SK-N-SH (cell line): Measurements from ENCODE around the gene PLEKHB1. TPM values are rescaled to one million over a fixed set of nuclear protein-coding genes. Genes with fewer than 3 reads are reported as not detected.

ENCODE experiments used
- CTCF ChIA-PET: fragments of 300-600, 350-600 bp; formaldehyde crosslinking; extraction: SDS; loops from one replicate; lab custom pipeline; 2021; lab: Yijun Ruan, JAX
- POLR2A ChIA-PET: fragments of 350-600 bp; sonication (Branson Sonifier 250); formaldehyde crosslinking; extraction: SDS; loops from one replicate; lab custom pipeline; 2020; ENCODE audit warnings: antibody characterized with exemption, inconsistent platforms; lab: Yijun Ruan, JAX
- DNase-seq: peaks from one replicate; pipeline ENCODE4 v3.0.0; 2012
- H2AFZ ChIP-seq: fragments of 200-600 bp; sonication (generic); 2 replicates; pipeline ENCODE4 v1.8.1; 2016; ENCODE audit warnings: antibody characterized with exemption, mild to moderate bottlenecking, low read depth
- H3F3A ChIP-seq: fragments of 200-600 bp; sonication (generic); replicated peaks from 2 replicates; pipeline ENCODE3; 2016; ENCODE audit warnings: antibody characterized with exemption, mild to moderate bottlenecking; ENCODE audit not compliant: insufficient read depth
- H3K27ac ChIP-seq, 2 experiments: fragments of 200-500 bp in 1 of 2; fragments of 200-600 bp in 1 of 2; sonication (Bioruptor generic) in 1 of 2; sonication (generic), shearing (Covaris generic) in 1 of 2; 2 replicates each; pipeline versions ENCODE4 v1.5.1 to v1.6.1; 2014 to 2016; ENCODE audit warnings: low read depth in 2 of 2, inconsistent platforms in 1 of 2, low read length in 1 of 2, mild to moderate bottlenecking in 1 of 2, mixed read lengths in 1 of 2
- H3K27me3 ChIP-seq: fragments of 200-600 bp; sonication (generic), shearing (Covaris generic); 2 replicates; pipeline ENCODE4 v1.6.1; 2016; ENCODE audit warnings: mixed run types; ENCODE audit not compliant: insufficient read depth
- H3K36me3 ChIP-seq, 2 experiments: fragments of 200-500 bp in 1 of 2; fragments of 200-600 bp in 1 of 2; sonication (Bioruptor generic) in 1 of 2; sonication (generic) in 1 of 2; replicated peaks in 1 of 2; 2 replicates each; pipeline versions ENCODE3 to v1.5.1; 2014 to 2016; ENCODE audit warnings: low read length in 1 of 2, mild to moderate bottlenecking in 1 of 2; ENCODE audit not compliant: insufficient read depth in 2 of 2, control insufficient read depth in 1 of 2
- H3K4me1 ChIP-seq, 2 experiments: fragments of 200-500 bp in 1 of 2; fragments of 200-600 bp in 1 of 2; sonication (Bioruptor generic) in 1 of 2; sonication (generic), shearing (Covaris generic) in 1 of 2; 2 replicates each; pipeline versions ENCODE4 v1.5.1 to v1.6.1; 2014 to 2016; ENCODE audit warnings: low read depth in 1 of 2, low read length in 1 of 2, mixed run types in 1 of 2; ENCODE audit not compliant: insufficient read depth in 2 of 2, control insufficient read depth in 1 of 2
- H3K4me2 ChIP-seq: fragments of 200-600 bp; sonication (generic), shearing (Covaris generic); 2 replicates; pipeline ENCODE4 v1.6.1; 2017; ENCODE audit warnings: mixed run types
- H3K4me3 ChIP-seq, 2 experiments: fragments of 200-500 bp in 1 of 2; fragments of 200-600 bp in 1 of 2; sonication (Bioruptor generic) in 1 of 2; sonication (generic), shearing (Covaris generic) in 1 of 2; 2 replicates each; pipeline versions ENCODE4 v1.5.1 to v1.8.1; 2014 to 2016; ENCODE audit warnings: low read depth in 2 of 2, inconsistent platforms in 1 of 2, low read length in 1 of 2, mild to moderate bottlenecking in 1 of 2, mixed read lengths in 1 of 2, moderate library complexity in 1 of 2
- H3K79me2 ChIP-seq: fragments of 200-600 bp; sonication (generic); 2 replicates; pipeline ENCODE4 v1.8.1; 2017; ENCODE audit warnings: mild to moderate bottlenecking; ENCODE audit not compliant: insufficient read depth
- H3K9ac ChIP-seq: fragments of 200-600 bp; sonication (generic); 2 replicates; pipeline ENCODE4 v1.6.1; 2017; ENCODE audit warnings: mixed run types
- H3K9me2 ChIP-seq: fragments of 200-600 bp; sonication (generic); 2 replicates; pipeline ENCODE4 v1.6.1; 2017; ENCODE audit warnings: mixed run types
- H3K9me3 ChIP-seq: fragments of 200-600 bp; sonication (generic); 2 replicates; pipeline ENCODE4 v1.6.1; 2017; ENCODE audit warnings: mixed run types, mild to moderate bottlenecking, moderate library complexity
- H4K20me1 ChIP-seq: fragments of 200-600 bp; sonication (generic); 2 replicates; pipeline ENCODE4 v1.6.1; 2017; ENCODE audit warnings: mild to moderate bottlenecking, mixed run types; ENCODE audit not compliant: insufficient read depth
- EP300 ChIP-seq, 2 experiments: IDR thresholded peaks; 2 replicates each; pipeline versions ENCODE4 v1.4.0 to v1.6.1; 2012; ENCODE audit warnings: borderline replicate concordance in 1 of 2, low read depth in 1 of 2, low read length in 1 of 2
- FOXJ3 ChIP-seq: sonication (generic); formaldehyde crosslinking; IDR thresholded peaks from 2 replicates; pipeline ENCODE4 v1.5.1; 2020; ENCODE audit warnings: mild to moderate bottlenecking, missing genetic modification reagents
- GATA2 ChIP-seq: sonication (generic); formaldehyde crosslinking; IDR thresholded peaks from 2 replicates; pipeline ENCODE4 v1.5.0; 2020; ENCODE audit warnings: mild to moderate bottlenecking, missing genetic modification reagents
- JUND ChIP-seq: IDR thresholded peaks from 2 replicates; pipeline ENCODE4 v1.4.0; 2012
- MEF2A ChIP-seq: IDR thresholded peaks from 2 replicates; pipeline ENCODE4 v1.4.0; 2012; ENCODE audit warnings: low read depth, borderline replicate concordance
- MXI1 ChIP-seq: IDR thresholded peaks from 2 replicates; pipeline ENCODE4 v1.6.1; 2012; ENCODE audit warnings: mild to moderate bottlenecking, low read depth, low read length, improper control_type of control experiment
- NFIC ChIP-seq: IDR thresholded peaks from 2 replicates; pipeline ENCODE4 v1.4.0; 2012; ENCODE audit warnings: borderline replicate concordance
- POLR2AphosphoS5 ChIP-seq: IDR thresholded peaks from 2 replicates; pipeline ENCODE4 v1.6.1; 2012; ENCODE audit warnings: low read depth, low read length
- RAD21 ChIP-seq: IDR thresholded peaks from 2 replicates; pipeline ENCODE4 v1.6.1; 2012; ENCODE audit warnings: mild to moderate bottlenecking, low read length
- SIN3A ChIP-seq: IDR thresholded peaks from 2 replicates; pipeline ENCODE4 v1.6.1; 2012; ENCODE audit warnings: low read depth, mild to moderate bottlenecking, low read length, moderate library complexity, borderline replicate concordance
- TAF1 ChIP-seq: IDR thresholded peaks from 2 replicates; pipeline ENCODE4 v1.6.1; 2012; ENCODE audit warnings: low read depth, mild to moderate bottlenecking, low read length, moderate library complexity, borderline replicate concordance
- WGBS: methylation state at CpG from one replicate; pipeline ENCODE4 v1.1.6; 2017; ENCODE audit warnings: low lambda C conversion rate; 5-methylcytosine and 5-hydroxymethylcytosine counted together
- polyA plus RNA-seq, 3 experiments: library from polyadenylated mRNA; depleted of rRNA; stranded (reverse); fragments of >200 nt; gene quantifications; 2 replicates each; pipeline ENCODE4 v1.2.3, GENCODE V29; 2012
- TF ChIP-seq, protein P1 (sequence below): IDR thresholded peaks from 2 replicates; pipeline ENCODE4 v1.4.0; 2012; ENCODE audit warnings: low read depth
- TF ChIP-seq, protein P2 (sequence below): fragments of 200-600 bp; sonication (generic); IDR thresholded peaks from 2 replicates; pipeline ENCODE4 v1.6.1; 2017; ENCODE audit warnings: antibody characterized with exemption, mild to moderate bottlenecking, moderate library complexity
- TF ChIP-seq, protein P3 (sequence below): fragments of 150-350 bp; IDR thresholded peaks from 2 replicates; pipeline ENCODE4 v1.6.1; 2016; ENCODE audit warnings: mild to moderate bottlenecking, low read depth, low read length
- TF ChIP-seq, protein P4 (sequence below): IDR thresholded peaks from 2 replicates; pipeline ENCODE4 v1.6.1; 2012; ENCODE audit warnings: mild to moderate bottlenecking, low read depth, low read length, moderate library complexity
- TF ChIP-seq, protein P5 (sequence below): IDR thresholded peaks from 2 replicates; pipeline ENCODE4 v1.4.0; 2012; ENCODE audit warnings: low read depth, borderline replicate concordance
- TF ChIP-seq, protein P6 (sequence below): IDR thresholded peaks from 2 replicates; pipeline ENCODE4 v1.4.0; 2012; ENCODE audit warnings: low read depth, borderline replicate concordance

The PLEKHB1 gene
- polyA plus RNA-seq, 1 of the 3 experiments (the other 2 are of a cell fraction), result 10.2 TPM

DNA sequence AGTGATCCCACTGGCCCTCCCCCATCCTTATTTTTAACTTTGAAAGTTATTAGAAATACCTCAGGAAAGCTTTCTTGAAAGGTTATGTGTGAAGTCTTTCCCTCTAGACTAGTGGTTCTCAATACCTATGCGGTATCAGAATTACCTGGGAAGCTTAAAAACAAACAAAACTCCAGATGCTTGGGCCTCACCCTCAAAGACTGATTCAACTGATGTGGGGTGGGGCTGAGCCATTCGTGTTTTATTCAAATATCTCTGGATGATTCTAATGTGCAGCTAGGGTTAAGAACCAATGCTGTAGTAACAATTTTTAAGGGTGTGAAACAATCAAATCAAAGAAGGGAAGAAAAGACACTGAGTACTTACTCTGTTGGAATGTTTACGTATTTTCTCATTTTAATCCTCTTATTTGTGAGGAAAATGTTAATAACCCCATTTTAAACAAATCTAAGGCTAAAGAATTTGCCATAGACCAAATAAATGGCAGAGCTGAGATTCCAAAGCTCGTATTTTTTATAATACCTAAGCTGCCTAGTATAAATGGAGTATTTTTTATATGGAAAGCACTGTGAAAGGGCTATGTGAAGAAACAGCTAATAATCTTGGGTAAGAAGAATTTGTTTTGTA is 47.6 kb downstream of the PLEKHB1 start:
- TF ChIP-seq SIN3A, result no peak
- WGBS, result 98% methylated on average over 4 of the region's 4 CpGs
- H3F3A ChIP-seq, result peaks cover 9% of the 10 kb centered on the region
- H3K36me3 ChIP-seq, result peaks cover 6 to 33% of the 10 kb centered on the region in 2 experiments
- no peak overlapping the region for H2AFZ ChIP-seq
- no peak overlapping the region for H3K4me2 ChIP-seq
- no peaks in the 10 kb centered on the region for H3K9me3 ChIP-seq
- no peak overlapping the region for H3K4me3 ChIP-seq
- H3K9me2 ChIP-seq, result no peaks in the 10 kb centered on the region
- no peaks in the 10 kb centered on the region for H3K27me3 ChIP-seq
- no peaks in the 10 kb centered on the region for H3K4me1 ChIP-seq
- H4K20me1 ChIP-seq, result no peaks in the 10 kb centered on the region
- H3K79me2 ChIP-seq, result no peaks in the 10 kb centered on the region
- DNase-seq, result no peak
- CTCF ChIA-PET, result no interaction called here
- POLR2A ChIA-PET, result no interaction called here
- no peak overlapping the region for H3K9ac ChIP-seq
- no peak overlapping the region for H3K27ac ChIP-seq

DNA sequence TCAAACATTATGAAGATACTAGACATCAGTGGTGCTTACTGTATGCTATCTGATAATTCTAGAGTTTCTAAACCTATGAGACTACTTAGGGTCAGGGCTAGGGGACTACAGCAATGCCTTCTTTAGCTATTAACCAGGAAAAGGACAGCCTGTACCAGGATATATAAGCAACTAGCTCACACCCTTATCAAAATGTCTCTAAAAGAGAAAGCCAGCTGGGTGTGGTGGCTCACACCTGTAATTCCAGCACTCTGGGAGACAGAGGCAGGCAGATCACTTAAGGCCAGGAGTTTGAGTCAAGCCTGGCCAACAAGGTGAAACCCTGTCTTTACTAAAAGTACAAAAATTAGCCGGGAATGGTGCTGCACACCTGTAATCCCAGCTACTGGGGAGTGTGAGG is 58.7 kb downstream of the PLEKHB1 start:
- ChIA-PET POLR2A (no interaction called here), CTCF (interaction anchor here (0.9 kb wide), 1 partner anchor 27 kb away, joined by 3 read pairs; no protein-coding TSS in a partner anchor)
- no peaks in the 10 kb centered on the region for H3K9me3 ChIP-seq
- peaks cover 15 to 66% of the 10 kb centered on the region in 2 experiments for H3K36me3 ChIP-seq
- H3K9ac ChIP-seq, result no peak overlapping the region
- 100% methylated on average over 1 of the region's 1 CpG for WGBS
- no peak overlapping the region for H3K27ac ChIP-seq
- H3F3A ChIP-seq, result peaks cover 10% of the 10 kb centered on the region
- 0 out of 2 replicates have a peak, but pooled peaks cover 3% of the 10 kb centered on the region for H3K9me2 ChIP-seq
- DNase-seq, result no peak
- H4K20me1 ChIP-seq, result no peaks in the 10 kb centered on the region
- H3K4me2 ChIP-seq, result no peak overlapping the region
- H3K4me1 ChIP-seq, result no peaks in the 10 kb centered on the region
- H3K4me3 ChIP-seq, result no peak overlapping the region
- no peaks in the 10 kb centered on the region for H3K27me3 ChIP-seq
- no peaks in the 10 kb centered on the region; the same call in 1 of the 2 replicates for H3K79me2 ChIP-seq
- no peak overlapping the region for H2AFZ ChIP-seq
- TF ChIP-seq, protein P1, sequence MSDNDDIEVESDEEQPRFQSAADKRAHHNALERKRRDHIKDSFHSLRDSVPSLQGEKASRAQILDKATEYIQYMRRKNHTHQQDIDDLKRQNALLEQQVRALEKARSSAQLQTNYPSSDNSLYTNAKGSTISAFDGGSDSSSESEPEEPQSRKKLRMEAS, result no peak
- TF ChIP-seq, protein P2, sequence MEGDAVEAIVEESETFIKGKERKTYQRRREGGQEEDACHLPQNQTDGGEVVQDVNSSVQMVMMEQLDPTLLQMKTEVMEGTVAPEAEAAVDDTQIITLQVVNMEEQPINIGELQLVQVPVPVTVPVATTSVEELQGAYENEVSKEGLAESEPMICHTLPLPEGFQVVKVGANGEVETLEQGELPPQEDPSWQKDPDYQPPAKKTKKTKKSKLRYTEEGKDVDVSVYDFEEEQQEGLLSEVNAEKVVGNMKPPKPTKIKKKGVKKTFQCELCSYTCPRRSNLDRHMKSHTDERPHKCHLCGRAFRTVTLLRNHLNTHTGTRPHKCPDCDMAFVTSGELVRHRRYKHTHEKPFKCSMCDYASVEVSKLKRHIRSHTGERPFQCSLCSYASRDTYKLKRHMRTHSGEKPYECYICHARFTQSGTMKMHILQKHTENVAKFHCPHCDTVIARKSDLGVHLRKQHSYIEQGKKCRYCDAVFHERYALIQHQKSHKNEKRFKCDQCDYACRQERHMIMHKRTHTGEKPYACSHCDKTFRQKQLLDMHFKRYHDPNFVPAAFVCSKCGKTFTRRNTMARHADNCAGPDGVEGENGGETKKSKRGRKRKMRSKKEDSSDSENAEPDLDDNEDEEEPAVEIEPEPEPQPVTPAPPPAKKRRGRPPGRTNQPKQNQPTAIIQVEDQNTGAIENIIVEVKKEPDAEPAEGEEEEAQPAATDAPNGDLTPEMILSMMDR, result no peak
- no peak for TF ChIP-seq POLR2AphosphoS5
- TF ChIP-seq, protein P3, sequence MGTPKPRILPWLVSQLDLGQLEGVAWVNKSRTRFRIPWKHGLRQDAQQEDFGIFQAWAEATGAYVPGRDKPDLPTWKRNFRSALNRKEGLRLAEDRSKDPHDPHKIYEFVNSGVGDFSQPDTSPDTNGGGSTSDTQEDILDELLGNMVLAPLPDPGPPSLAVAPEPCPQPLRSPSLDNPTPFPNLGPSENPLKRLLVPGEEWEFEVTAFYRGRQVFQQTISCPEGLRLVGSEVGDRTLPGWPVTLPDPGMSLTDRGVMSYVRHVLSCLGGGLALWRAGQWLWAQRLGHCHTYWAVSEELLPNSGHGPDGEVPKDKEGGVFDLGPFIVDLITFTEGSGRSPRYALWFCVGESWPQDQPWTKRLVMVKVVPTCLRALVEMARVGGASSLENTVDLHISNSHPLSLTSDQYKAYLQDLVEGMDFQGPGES, result no peak
- no peak for TF ChIP-seq JUND
- TF ChIP-seq FOXJ3 (CRISPR knock-in tag), result no peak
- TF ChIP-seq, protein P4, sequence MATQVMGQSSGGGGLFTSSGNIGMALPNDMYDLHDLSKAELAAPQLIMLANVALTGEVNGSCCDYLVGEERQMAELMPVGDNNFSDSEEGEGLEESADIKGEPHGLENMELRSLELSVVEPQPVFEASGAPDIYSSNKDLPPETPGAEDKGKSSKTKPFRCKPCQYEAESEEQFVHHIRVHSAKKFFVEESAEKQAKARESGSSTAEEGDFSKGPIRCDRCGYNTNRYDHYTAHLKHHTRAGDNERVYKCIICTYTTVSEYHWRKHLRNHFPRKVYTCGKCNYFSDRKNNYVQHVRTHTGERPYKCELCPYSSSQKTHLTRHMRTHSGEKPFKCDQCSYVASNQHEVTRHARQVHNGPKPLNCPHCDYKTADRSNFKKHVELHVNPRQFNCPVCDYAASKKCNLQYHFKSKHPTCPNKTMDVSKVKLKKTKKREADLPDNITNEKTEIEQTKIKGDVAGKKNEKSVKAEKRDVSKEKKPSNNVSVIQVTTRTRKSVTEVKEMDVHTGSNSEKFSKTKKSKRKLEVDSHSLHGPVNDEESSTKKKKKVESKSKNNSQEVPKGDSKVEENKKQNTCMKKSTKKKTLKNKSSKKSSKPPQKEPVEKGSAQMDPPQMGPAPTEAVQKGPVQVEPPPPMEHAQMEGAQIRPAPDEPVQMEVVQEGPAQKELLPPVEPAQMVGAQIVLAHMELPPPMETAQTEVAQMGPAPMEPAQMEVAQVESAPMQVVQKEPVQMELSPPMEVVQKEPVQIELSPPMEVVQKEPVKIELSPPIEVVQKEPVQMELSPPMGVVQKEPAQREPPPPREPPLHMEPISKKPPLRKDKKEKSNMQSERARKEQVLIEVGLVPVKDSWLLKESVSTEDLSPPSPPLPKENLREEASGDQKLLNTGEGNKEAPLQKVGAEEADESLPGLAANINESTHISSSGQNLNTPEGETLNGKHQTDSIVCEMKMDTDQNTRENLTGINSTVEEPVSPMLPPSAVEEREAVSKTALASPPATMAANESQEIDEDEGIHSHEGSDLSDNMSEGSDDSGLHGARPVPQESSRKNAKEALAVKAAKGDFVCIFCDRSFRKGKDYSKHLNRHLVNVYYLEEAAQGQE, result no peak
- TF ChIP-seq GATA2 (CRISPR knock-in tag), result no peak
- TF ChIP-seq MEF2A, result no peak
- TF ChIP-seq TAF1, result no peak
- TF ChIP-seq RAD21, result no peak
- no peak for TF ChIP-seq NFIC
- TF ChIP-seq EP300 (IDR thresholded peaks at IDR 0.05; ENCODE audit: borderline replicate concordance in 1 of 2, low read depth in 1 of 2, low read length in 1 of 2), result no peak
- TF ChIP-seq, protein P5, sequence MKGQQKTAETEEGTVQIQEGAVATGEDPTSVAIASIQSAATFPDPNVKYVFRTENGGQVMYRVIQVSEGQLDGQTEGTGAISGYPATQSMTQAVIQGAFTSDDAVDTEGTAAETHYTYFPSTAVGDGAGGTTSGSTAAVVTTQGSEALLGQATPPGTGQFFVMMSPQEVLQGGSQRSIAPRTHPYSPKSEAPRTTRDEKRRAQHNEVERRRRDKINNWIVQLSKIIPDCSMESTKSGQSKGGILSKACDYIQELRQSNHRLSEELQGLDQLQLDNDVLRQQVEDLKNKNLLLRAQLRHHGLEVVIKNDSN, result no peak
- no peak for TF ChIP-seq MXI1
- TF ChIP-seq, protein P6, sequence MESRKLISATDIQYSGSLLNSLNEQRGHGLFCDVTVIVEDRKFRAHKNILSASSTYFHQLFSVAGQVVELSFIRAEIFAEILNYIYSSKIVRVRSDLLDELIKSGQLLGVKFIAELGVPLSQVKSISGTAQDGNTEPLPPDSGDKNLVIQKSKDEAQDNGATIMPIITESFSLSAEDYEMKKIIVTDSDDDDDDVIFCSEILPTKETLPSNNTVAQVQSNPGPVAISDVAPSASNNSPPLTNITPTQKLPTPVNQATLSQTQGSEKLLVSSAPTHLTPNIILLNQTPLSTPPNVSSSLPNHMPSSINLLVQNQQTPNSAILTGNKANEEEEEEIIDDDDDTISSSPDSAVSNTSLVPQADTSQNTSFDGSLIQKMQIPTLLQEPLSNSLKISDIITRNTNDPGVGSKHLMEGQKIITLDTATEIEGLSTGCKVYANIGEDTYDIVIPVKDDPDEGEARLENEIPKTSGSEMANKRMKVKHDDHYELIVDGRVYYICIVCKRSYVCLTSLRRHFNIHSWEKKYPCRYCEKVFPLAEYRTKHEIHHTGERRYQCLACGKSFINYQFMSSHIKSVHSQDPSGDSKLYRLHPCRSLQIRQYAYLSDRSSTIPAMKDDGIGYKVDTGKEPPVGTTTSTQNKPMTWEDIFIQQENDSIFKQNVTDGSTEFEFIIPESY, result no peak
- no peak for TF ChIP-seq SIN3A
